Subcutaneous adipose tissue (tissue), 4 donors: Measurements from ENCODE around the gene ADGB. TPM values are rescaled to one million over a fixed set of nuclear protein-coding genes. Genes with fewer than 3 reads are reported as not detected.

Experiments
- CTCF ChIP-seq: fragments of 450-650 bp; IDR thresholded peaks from one replicate; pipeline ENCODE4 v1.5.1; 2016; ENCODE audit warnings: low read depth, mild to moderate bottlenecking, control low read depth, antibody characterized with exemption, moderate library complexity
- total RNA-seq, 4 donors: library from RNA; depleted of rRNA; stranded (reverse); fragments of >200 nt; gene quantifications; one replicate each; pipeline ENCODE4 v1.1.0, GENCODE V29; 2016

Gene ADGB
- total RNA-seq, 4 donors from 2014 or later: not detected

DNA sequence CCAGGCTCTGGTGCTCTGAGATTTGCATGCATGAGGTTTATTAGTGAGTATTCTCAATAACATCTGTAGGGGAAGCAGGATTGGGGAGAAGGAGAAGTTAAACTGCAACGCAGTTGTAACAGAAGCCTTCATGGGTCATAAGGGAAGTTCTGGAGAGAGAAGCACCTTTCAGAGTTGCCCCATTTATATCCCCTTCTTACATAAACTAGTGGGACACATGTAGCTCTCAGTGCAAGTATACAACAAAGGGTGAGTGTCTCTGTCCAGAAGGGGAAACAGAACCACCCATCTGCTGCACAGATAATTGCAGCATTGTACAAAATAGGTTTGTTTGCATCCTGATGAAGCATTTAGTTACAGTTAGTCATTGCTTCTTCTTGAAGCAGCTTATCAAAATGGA lies 4.3 kb upstream of the ADGB start:
- TF ChIP-seq CTCF: no peak

DNA sequence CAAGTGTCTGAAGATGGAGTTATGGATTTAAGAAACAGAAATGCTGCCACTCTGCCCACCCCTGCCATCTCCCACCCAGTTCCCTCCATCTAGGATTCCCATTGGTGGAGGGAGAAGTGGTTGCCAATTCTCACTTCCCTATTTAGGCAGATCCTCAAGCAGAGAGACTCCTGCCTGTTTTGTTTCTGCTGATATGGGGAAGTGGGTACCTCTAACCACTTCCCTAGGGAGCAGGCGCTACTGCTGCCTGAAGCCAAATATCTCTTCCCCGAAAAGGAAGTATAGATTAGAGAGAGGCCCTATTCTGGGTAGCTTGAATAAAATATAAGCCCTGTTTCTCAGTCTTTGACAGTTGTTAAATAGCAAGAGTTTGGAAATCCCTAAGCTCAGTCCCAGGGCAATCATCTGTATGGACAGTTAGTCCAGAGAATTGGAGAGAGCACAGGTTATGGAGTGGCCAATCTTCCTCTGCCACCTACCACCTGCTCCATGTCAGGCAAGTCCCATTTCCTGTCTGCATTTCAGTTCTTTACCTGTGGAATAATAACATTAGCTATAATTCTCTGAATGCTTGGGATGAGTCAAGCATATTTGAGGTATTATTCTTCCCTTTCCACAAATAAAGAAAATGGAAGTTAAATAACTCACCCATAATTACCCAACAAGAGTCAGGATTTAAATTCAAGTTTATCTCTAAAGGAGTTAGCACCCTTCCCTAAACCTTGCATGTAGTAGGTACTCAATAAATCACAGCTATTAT lies 2.6 kb upstream of the ADGB start:
- no peak for TF ChIP-seq CTCF

- TF ChIP-seq CTCF: no peak
Measured at GRCh38 chr6:146601352-146601751, 2.6 kb downstream of the ADGB start.

GRCh38 chr6:146602526-146602925 lies 3.8 kb downstream of the ADGB start:
- TF ChIP-seq CTCF: no peak

GRCh38 chr6:146613947-146614346 lies 15.2 kb downstream of the ADGB start:
- TF ChIP-seq CTCF: no peak

DNA sequence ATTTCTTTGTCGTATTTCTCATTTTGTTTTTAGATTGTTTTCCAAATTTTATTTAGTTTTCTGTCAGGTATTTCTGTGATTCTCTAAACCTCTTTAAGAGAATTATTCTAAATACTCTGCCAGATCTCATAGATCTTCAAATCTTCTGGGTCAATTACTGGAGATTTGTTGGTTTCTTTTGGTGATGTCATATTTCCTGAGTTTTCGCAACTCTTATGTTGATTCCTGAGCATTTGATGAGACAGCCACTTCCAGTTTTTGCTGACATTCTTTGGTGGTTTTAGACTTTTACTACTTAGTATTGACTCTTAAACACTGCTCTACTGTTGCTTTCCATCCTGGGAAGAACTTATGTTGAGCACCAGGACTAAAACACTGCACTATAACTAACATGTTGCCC lies 21.9 kb downstream of the ADGB start:
- TF ChIP-seq CTCF: no peak

DNA sequence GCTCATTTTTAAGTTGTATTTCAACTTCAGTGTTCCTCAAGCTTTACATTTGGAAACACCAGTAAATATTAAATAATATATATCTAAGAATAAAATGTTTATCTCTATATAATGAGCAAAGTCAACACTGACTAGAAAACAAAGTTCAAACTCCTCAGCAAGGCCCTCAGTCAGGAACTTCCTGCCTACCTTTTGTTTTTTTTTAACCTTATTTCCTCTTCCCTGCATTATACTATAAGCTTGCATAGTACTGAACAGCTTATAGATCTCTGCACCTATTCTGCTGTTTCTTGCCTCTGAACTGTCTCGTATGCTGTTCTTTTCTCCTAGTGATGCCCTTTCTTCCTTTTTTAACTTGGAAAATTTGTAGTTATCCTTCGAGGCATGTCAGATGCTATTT lies 29.6 kb downstream of the ADGB start:
- no peak for TF ChIP-seq CTCF
